ENCODE measurements around the gene LRGUK.

Gene LRGUK

DNA sequence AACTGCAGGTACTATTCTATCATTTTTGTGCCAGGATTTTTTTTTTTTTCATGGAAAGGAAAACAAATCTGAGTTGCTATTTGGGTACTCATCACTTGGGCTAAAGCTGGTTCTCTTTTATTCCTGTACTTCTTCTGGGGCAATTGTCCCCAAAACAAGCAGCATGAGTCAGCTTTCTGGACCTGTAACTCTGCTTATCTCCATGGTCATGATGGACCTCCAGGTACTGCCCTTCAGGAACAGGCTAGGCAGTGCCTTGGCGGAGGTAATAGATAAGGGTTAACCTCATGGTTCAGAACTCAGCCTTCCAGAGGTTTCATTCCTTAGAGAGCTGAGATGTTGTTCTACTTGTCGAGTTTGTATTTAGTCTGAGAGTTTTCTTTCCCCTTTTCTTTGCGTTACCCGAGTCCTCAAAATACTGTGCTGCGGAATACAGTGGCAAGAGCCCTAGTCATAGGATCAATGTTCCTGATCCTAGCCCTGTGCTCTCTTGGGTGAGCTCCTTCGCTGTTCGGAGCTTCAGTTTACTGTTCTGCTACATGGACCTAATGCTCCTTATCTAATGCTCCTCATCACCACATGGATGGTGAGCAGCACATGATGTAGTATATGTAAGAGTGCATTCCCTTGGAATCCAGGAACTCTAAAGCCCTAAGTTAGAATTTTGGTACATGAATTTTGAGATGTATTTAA, 74.6 kb downstream of the LRGUK start:
- Histone ChIP-seq H3K9me3 (ENCODE audit: control insufficient read depth, low read length) (no peaks in the 10 kb centered on the region), H3K4me1 (no peaks in the 10 kb centered on the region), H3K79me2 (no peaks in the 10 kb centered on the region), H3K27me3 (ENCODE audit: control insufficient read depth, insufficient read depth, low read length) (no peaks in the 10 kb centered on the region), H3K4me2 (ENCODE audit: low read length) (no peak overlapping the region), H3K9ac (no peak overlapping the region), H3K36me3 (ENCODE audit: control insufficient read depth, insufficient read depth, low read length) (no peaks in the 10 kb centered on the region), H3K27ac (no peak overlapping the region), H3K4me3 (ENCODE audit: low read depth, low read length) (no peak overlapping the region), H2AFZ (no peak overlapping the region)
- TF ChIP-seq, protein P1, sequence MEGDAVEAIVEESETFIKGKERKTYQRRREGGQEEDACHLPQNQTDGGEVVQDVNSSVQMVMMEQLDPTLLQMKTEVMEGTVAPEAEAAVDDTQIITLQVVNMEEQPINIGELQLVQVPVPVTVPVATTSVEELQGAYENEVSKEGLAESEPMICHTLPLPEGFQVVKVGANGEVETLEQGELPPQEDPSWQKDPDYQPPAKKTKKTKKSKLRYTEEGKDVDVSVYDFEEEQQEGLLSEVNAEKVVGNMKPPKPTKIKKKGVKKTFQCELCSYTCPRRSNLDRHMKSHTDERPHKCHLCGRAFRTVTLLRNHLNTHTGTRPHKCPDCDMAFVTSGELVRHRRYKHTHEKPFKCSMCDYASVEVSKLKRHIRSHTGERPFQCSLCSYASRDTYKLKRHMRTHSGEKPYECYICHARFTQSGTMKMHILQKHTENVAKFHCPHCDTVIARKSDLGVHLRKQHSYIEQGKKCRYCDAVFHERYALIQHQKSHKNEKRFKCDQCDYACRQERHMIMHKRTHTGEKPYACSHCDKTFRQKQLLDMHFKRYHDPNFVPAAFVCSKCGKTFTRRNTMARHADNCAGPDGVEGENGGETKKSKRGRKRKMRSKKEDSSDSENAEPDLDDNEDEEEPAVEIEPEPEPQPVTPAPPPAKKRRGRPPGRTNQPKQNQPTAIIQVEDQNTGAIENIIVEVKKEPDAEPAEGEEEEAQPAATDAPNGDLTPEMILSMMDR (IDR thresholded peaks at IDR 0.05): no peak

DNA sequence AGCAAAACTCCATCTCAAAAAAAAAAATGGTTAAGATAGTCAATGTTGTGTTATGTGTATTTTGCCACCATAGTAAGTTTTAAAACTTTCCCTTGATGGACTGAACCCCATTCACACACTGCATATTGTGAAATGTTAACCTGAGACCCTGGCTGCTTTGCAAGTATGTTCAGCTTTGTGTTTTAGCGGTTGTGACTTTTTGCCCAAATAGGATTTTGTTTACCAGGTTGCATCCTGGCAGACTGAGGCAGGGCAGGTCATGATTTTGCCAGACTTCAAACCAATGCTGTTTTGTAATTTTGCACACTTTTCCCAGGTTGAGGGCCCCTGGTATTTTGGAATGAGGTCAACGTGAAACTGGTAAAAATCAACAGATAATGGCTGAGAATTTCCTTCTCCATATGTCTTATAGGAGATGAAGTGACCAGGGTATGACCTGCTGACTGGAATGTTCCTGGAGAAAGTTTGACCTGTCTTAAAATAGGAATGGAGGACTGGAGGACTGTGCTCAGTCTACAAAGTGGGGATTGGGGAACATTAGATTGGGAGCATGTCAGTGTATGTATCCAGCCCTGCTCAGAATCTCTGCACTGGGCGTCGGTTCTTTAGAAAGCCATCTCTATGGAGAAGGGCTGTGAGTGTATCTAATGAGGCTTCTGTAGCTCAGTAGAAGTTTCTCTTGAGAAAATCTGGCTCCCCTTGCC, 76.2 kb downstream of the LRGUK start:
- no peak overlapping the region for H2AFZ ChIP-seq
- H3K36me3 ChIP-seq (ENCODE audit: control insufficient read depth, insufficient read depth, low read length): no peaks in the 10 kb centered on the region
- H3K4me3 ChIP-seq (ENCODE audit: low read depth, low read length): no peak overlapping the region
- H3K9me3 ChIP-seq (ENCODE audit: control insufficient read depth, low read length): no peaks in the 10 kb centered on the region
- no peaks in the 10 kb centered on the region for H3K4me1 ChIP-seq
- H3K9ac ChIP-seq: no peak overlapping the region
- no peak overlapping the region for H3K27ac ChIP-seq
- H3K4me2 ChIP-seq (ENCODE audit: low read length): no peak overlapping the region
- H3K79me2 ChIP-seq: no peaks in the 10 kb centered on the region
- TF ChIP-seq, protein P1 (IDR thresholded peaks at IDR 0.05): no peak
- no peaks in the 10 kb centered on the region for H3K27me3 ChIP-seq (ENCODE audit: control insufficient read depth, insufficient read depth, low read length)

DNA sequence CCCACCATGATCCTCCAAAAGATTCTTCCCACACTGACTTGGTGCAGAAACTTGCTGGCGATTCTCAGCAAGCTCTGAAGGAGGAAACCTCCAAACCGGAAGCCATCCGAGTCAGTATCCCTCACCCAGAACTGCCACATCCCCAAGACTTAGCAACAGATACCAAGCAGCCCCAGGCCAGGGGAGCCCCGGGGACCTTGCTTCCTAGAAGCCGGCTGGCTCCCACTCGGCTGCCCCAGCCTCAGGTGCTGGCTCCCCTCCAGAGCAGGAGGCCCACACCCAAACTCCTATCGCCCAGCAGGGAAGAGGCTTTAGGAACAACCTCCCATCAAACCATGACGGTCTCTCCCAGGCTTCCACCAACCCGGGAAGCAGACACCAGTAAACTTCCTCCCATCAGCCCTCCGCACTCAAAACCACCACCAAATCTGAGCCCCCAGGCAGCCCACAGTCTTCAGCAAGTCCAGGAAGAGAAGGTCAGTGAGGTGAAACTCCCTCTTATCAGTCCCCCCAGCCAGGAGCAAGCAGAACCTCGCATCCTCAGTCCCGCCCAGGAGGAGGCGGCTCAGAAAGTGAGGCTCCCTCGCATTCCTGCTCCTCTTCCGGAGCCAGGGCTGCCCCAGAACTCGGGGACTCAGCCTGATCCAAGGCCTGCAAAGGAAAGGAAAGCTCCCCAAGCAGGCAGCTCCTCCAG, 82.3 kb downstream of the LRGUK start:
- Histone ChIP-seq H3K4me1 (no peaks in the 10 kb centered on the region), H3K27ac (no peak overlapping the region), H3K9me3 (ENCODE audit: control insufficient read depth, low read length) (no peaks in the 10 kb centered on the region), H2AFZ (no peak overlapping the region), H3K79me2 (no peaks in the 10 kb centered on the region), H3K27me3 (ENCODE audit: control insufficient read depth, insufficient read depth, low read length) (no peaks in the 10 kb centered on the region), H3K4me2 (ENCODE audit: low read length) (no peak overlapping the region), H3K36me3 (ENCODE audit: control insufficient read depth, insufficient read depth, low read length) (no peaks in the 10 kb centered on the region), H3K9ac (no peak overlapping the region), H3K4me3 (ENCODE audit: low read depth, low read length) (no peak overlapping the region)
- TF ChIP-seq, protein P1 (IDR thresholded peaks at IDR 0.05): no peak

DNA sequence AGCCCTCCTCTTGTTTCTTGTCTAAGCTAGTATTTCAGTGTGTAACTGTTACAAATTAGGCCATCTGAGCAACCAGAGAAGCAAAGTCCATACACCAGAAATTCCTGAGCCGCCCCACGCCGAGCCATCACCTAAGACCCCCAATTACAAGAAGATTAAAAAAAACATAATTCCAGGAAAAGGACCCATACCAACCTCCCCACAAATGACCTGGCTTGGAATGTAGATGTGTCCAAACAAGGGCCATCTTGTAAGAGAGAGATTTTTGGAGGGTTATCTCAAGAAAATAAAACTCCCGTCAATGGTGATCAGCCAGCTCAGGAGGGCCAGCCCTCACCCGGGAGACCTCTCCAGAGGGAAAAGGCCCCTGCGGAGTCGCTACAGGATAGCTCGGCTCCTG, 83.1 kb downstream of the LRGUK start:
- Histone ChIP-seq H2AFZ (no peak overlapping the region), H3K4me3 (ENCODE audit: low read depth, low read length) (no peak overlapping the region), H3K4me1 (no peaks in the 10 kb centered on the region), H3K27me3 (ENCODE audit: control insufficient read depth, insufficient read depth, low read length) (no peaks in the 10 kb centered on the region), H3K9me3 (ENCODE audit: control insufficient read depth, low read length) (no peaks in the 10 kb centered on the region), H3K79me2 (no peaks in the 10 kb centered on the region), H3K36me3 (ENCODE audit: control insufficient read depth, insufficient read depth, low read length) (no peaks in the 10 kb centered on the region), H3K27ac (no peak overlapping the region), H3K4me2 (ENCODE audit: low read length) (no peak overlapping the region), H3K9ac (no peak overlapping the region)
- TF ChIP-seq, protein P1 (IDR thresholded peaks at IDR 0.05): no peak
